Eye (tissue), 1 donor: ENCODE data around the gene RFX7.

Experiments
- DNase-seq: peaks from one replicate; pipeline ENCODE4 v3.0.0-alpha.2; 2015

Gene RFX7

DNA sequence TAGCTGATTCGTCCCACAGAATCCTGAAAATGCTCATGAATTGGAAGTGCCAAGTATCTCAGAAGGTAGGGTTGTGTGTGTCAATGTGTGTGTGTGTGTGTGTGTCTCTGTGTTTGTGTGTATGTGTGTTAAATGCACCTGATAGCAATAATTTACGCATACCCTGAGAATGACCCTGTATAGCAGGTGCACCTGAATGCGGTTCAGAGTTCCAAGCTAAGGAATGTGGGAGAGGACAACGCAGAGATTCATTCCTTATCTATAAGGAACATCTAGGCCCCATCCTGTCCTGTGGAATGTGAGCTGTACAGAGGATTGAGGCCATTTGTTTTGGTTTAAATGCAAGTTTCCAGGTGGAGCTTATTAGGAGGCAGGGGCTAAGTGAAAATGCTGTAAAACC, 201.2 kb downstream of the RFX7 start:
- no peak for DNase-seq

DNA sequence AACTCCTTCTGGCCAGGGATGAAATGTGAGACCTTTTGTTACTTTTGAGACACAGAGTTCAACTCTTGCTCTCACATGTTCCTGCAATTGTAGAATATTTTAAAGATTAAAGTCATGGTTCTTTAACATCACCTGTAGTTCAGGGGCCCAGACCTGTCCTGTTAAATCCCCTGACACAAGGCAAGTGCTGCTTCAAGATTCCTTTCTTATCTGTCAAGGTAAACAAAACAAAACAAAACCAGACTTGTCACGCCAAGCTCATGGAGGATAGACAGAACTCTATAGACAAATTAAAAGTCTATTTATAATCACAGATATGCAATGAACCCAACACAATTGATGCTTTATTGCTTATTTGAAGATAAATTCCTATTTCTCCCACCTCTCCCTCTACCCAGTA, 201.6 kb downstream of the RFX7 start:
- DNase-seq: no peak

DNA sequence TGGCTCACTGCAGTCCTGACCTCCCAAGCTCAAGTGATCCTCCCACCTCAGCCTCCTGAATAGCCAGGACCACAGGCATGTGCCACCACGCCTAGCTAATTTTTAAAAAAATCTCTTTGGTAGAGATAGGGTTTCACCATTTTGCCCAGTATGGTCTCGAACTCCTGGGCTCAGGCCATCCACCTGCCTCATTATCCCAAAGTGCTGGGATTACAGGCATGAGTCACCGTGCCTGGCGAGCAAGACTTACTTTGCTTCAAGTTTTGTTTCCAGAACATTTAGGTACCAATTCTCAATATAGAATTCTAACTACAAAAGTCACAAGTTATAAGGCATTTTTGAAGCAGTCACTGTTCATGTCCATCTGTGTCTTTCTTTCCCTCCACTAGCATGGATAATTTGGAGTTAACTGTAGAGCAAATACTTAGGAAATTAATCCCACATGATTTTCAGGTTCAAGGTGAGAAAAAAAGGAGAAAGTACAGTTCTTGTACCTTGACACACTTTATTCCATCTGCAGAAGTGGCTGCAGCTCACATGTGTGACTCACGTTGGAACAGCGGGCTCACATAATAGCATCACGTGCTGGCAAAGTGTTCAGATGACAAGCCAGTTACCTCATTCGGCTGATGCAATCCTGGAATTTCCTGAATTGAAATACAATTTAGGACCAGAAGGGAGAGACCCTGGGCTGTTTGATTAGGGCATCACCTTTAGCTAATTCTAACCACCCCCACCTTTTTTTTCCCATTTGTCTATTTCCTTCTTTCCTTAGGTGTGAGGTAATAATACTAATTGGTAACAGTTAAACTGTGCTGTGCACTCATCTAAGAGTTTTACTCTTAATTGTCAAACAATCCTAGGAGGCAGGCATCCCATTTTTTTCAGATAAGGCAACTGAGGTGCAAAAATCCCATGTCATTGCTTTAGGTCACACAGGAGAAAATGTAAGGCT, 203.3 kb downstream of the RFX7 start:
- peak; percentile 74 for DNase-seq

DNA sequence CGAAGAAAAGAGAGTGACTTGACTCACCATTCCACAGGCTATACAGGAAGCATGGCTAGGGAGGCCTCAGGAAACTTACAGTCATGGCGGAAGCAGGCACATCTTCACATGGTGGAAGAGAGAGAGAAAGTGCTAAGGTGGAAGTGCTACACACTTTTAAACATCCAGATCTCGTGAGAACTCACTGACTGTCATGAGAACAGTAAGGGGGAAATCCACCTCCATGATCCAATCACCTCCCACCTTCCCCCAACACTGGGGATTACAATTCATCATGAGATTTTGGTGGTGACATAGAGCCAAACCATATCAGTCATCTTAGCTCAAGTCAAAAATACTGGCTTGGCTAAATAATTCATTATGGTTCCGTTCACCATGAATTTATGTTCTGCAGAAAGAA, 205.0 kb downstream of the RFX7 start:
- no peak for DNase-seq

DNA sequence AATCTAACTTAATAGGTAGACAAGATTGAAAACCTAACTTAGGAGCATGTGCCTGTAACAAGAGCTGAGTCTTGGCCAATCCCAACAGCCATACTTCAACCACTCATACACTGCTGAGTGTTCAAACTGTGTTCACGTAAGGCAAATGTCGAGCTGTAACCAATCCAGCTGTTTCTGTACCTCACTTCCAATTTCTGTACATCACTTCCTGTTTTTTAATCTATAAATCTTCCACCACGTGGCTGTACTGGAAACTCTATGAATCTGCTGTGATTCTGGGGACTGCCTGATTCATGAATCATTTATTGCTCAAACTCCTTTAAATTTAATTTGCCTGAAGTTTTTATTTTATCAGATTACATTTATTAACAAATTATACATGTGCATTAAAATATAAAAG, 205.7 kb downstream of the RFX7 start:
- DNase-seq: no peak
